ENCODE measurements around the gene TNPO1. TPM values are rescaled to one million over a fixed set of nuclear protein-coding genes. Genes with fewer than 3 reads are reported as not detected.

The TNPO1 gene
- total RNA-seq, 4 donors from 2014 or later = 96.8 to 130 (median 111) TPM

DNA sequence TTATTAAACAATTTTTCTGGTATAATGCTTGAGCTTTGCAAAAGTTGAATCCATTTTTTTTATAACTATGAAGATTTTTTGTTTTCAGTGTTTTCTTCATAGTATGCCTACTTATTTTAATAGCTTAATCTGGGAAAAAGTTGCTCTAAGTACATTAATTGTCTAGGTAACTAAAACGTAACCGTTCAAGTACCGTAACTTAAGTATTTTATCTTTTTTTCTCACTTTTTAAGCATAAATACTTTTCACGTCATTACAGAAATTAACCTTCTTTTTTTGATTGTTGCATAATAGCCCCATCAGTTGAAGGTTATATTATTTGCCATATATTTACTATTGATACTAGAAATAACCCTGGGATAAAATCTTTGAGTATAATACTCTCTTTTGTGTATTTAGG is 15.2 kb downstream of the TNPO1 start:
- TF ChIP-seq POLR2A (IDR thresholded peaks at IDR 0.05) = no peak
- TF ChIP-seq, protein P1, sequence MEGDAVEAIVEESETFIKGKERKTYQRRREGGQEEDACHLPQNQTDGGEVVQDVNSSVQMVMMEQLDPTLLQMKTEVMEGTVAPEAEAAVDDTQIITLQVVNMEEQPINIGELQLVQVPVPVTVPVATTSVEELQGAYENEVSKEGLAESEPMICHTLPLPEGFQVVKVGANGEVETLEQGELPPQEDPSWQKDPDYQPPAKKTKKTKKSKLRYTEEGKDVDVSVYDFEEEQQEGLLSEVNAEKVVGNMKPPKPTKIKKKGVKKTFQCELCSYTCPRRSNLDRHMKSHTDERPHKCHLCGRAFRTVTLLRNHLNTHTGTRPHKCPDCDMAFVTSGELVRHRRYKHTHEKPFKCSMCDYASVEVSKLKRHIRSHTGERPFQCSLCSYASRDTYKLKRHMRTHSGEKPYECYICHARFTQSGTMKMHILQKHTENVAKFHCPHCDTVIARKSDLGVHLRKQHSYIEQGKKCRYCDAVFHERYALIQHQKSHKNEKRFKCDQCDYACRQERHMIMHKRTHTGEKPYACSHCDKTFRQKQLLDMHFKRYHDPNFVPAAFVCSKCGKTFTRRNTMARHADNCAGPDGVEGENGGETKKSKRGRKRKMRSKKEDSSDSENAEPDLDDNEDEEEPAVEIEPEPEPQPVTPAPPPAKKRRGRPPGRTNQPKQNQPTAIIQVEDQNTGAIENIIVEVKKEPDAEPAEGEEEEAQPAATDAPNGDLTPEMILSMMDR (IDR thresholded peaks at IDR 0.05 in 4 of 5, conservative IDR thresholded peaks at IDR 0.05 in 1 of 5) = no peak
- no peaks in the 10 kb centered on the region for H3K36me3 ChIP-seq
- ATAC-seq = no peak
- H3K27me3 ChIP-seq = no peaks in the 10 kb centered on the region
- no peak overlapping the region for H3K4me3 ChIP-seq
- intact Hi-C loops (cut with DNase I; ENCODE audit: low total_unique reads) = no loop called here
- peaks cover 43 to 62% of the 10 kb centered on the region in 2 donors for H3K4me1 ChIP-seq
- in situ Hi-C loops (cut with MboI; ENCODE audit: low sequenced_read_pairs in 4 of 4) = loop anchor here in 1 of 4 donors (25.0 kb wide), 1 partner anchor 469 kb away; no protein-coding TSS in a partner anchor
- no peak overlapping the region for H3K27ac ChIP-seq
- DNase-seq = no peak
- H3K9me3 ChIP-seq = no peaks in the 10 kb centered on the region

DNA sequence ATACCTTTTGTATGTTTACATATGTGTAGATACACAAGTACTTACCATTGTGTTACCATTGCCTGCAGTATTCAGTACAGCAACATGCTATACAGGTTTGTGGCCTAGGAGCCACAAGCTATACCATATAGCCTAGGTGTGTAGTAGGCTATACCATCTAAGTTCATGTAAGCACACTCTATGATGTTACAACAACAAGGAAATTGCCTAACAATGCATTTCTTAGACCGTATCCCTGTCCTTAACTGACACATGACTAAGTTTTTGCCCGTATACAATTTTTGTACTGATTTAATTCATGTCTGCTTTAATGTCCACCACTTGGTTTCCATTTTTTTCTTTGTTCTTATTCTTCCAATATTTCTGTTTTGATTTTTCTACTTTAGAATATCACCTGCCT is 18.5 kb downstream of the TNPO1 start:
- H3K27me3 ChIP-seq = no peaks in the 10 kb centered on the region
- peaks cover 53 to 60% of the 10 kb centered on the region in 2 donors for H3K4me1 ChIP-seq
- DNase-seq (no peak), ATAC-seq (no peak)
- TF ChIP-seq, protein P1 (IDR thresholded peaks at IDR 0.05 in 4 of 5, conservative IDR thresholded peaks at IDR 0.05 in 1 of 5) = no peak
- no peak for TF ChIP-seq POLR2A (IDR thresholded peaks at IDR 0.05)
- no peaks in the 10 kb centered on the region for H3K36me3 ChIP-seq
- intact Hi-C loops (cut with DNase I; ENCODE audit: low total_unique reads) (no loop called here), in situ Hi-C loops (cut with MboI; ENCODE audit: low sequenced_read_pairs in 4 of 4) (loop anchor here in 1 of 4 donors (25.0 kb wide), 1 partner anchor 473 kb away; no protein-coding TSS in a partner anchor)
- no peak overlapping the region for H3K4me3 ChIP-seq
- H3K27ac ChIP-seq = no peak overlapping the region
- no peaks in the 10 kb centered on the region for H3K9me3 ChIP-seq

DNA sequence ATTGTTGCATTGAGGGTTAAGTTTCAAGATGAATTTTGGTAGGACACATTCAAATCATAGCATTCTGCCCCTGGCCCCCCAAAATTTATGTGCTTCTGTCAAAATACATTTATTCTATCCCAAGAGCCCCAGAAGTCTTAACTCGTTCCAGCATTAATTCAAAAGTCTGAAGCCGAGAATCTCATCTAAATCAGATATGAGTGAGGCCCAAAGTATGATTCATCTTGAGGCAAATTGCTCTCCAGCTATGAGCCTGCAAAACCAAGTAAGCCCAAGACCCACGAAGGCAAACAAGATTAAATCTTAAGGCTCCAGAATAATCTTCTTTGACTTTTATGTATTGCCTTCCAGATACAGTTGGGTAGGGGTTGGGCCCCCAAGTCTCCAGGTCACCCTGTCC is 19.2 kb downstream of the TNPO1 start:
- Histone ChIP-seq H3K9me3 (no peaks in the 10 kb centered on the region), H3K4me3 (no peak overlapping the region), H3K36me3 (no peaks in the 10 kb centered on the region), H3K27ac (no peak overlapping the region), H3K27me3 (no peaks in the 10 kb centered on the region), H3K4me1 (peaks cover 46 to 58% of the 10 kb centered on the region in 2 donors)
- DNase-seq (no peak), ATAC-seq (no peak)
- TF ChIP-seq, protein P1 (IDR thresholded peaks at IDR 0.05 in 4 of 5, conservative IDR thresholded peaks at IDR 0.05 in 1 of 5) = no peak
- TF ChIP-seq POLR2A (IDR thresholded peaks at IDR 0.05) = no peak
- in situ Hi-C loops (cut with MboI; ENCODE audit: low sequenced_read_pairs in 4 of 4) (loop anchor here in 1 of 4 donors (25.0 kb wide), 1 partner anchor 473 kb away; no protein-coding TSS in a partner anchor), intact Hi-C loops (cut with DNase I; ENCODE audit: low total_unique reads) (no loop called here)

DNA sequence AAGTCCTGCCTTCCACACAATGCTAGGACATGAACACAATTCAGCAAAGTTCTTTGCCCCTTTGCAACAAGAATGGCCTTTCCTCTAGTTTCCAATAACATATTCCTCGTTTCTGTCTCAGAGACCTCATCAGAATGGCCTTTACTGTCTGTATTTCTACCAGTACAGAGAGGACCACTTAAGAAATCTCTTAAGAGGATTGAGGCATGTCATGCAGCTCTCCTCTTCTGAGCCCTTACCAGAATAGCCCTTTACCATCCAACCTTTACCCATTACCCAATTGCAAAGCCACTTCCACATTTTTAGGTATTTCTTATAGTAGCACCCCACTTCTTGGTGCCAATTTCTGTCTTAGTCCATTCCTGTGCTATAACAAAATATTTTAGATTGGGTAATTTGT is 20.3 kb downstream of the TNPO1 start:
- no peaks in the 10 kb centered on the region for H3K36me3 ChIP-seq
- H3K9me3 ChIP-seq = no peaks in the 10 kb centered on the region
- DNase-seq (no peak), ATAC-seq (no peak)
- no peaks in the 10 kb centered on the region for H3K27me3 ChIP-seq
- intact Hi-C loops (cut with DNase I; ENCODE audit: low total_unique reads) (no loop called here), in situ Hi-C loops (cut with MboI; ENCODE audit: low sequenced_read_pairs in 4 of 4) (loop anchor here in 1 of 4 donors (25.0 kb wide), 1 partner anchor 475 kb away; no protein-coding TSS in a partner anchor)
- H3K27ac ChIP-seq = no peak overlapping the region
- H3K4me3 ChIP-seq = no peak overlapping the region
- TF ChIP-seq POLR2A (IDR thresholded peaks at IDR 0.05) = no peak
- TF ChIP-seq, protein P1 (IDR thresholded peaks at IDR 0.05 in 4 of 5, conservative IDR thresholded peaks at IDR 0.05 in 1 of 5) = no peak
- H3K4me1 ChIP-seq = peaks cover 50 to 60% of the 10 kb centered on the region in 2 donors
